A673 (cell line): ENCODE measurements around the gene DMRT2. TPM values are rescaled to one million over a fixed set of nuclear protein-coding genes. Genes with fewer than 3 reads are reported as not detected.

Experiments used
- BruUV-seq: library from RNA; stranded (reverse); fragments of 400-500 nt; replicated peaks from 2 replicates; lab custom pipeline; 2021; lab: Mats Ljungman, UMichigan
- CTCF ChIA-PET: fragments of 300-600 bp; sonication (Branson Sonifier 250); formaldehyde crosslinking; loops from one replicate; lab custom pipeline; 2022; ENCODE audit warnings: antibody characterized with exemption; lab: Charles Lee
- POLR2A ChIA-PET: fragments of 300-600 bp; sonication (Branson Sonifier 250); formaldehyde crosslinking; loops from one replicate; lab custom pipeline; 2022; ENCODE audit warnings: antibody characterized with exemption; ENCODE audit not compliant: low non-redundant PET; lab: Charles Lee
- DNase-seq: peaks from one replicate; pipeline ENCODE4 v3.0.0-alpha.2; 2015; ENCODE audit warnings: low spot score
- H3K27ac ChIP-seq: fragments of 200-600 bp; sonication (generic); 2 replicates; pipeline ENCODE4 v1.5.1; 2016; ENCODE audit warnings: mixed run types, low read depth, mild to moderate bottlenecking, mixed read lengths, antibody characterized with exemption, low read length; ENCODE audit not compliant: poor library complexity, severe bottlenecking
- H3K27me3 ChIP-seq: fragments of 200-600 bp; sonication (generic); replicated peaks from 2 replicates; pipeline ENCODE4 v1.6.1; 2017; ENCODE audit warnings: mixed run types, low read depth, mild to moderate bottlenecking, mixed read lengths, antibody characterized with exemption, low read length; ENCODE audit not compliant: insufficient read depth, poor library complexity
- H3K36me3 ChIP-seq: fragments of 200-600 bp; sonication (generic); 2 replicates; pipeline ENCODE4 v1.6.1; 2016; ENCODE audit warnings: mixed run types, mild to moderate bottlenecking, mixed read lengths, antibody characterized with exemption, low read length; ENCODE audit not compliant: insufficient read depth, poor library complexity, severe bottlenecking
- H3K4me1 ChIP-seq: fragments of 200-600 bp; sonication (generic); 2 replicates; pipeline ENCODE4 v1.6.1; 2017; ENCODE audit warnings: mixed run types, mild to moderate bottlenecking, mixed read lengths, antibody characterized with exemption, low read length; ENCODE audit not compliant: insufficient read depth, poor library complexity, severe bottlenecking
- H3K4me3 ChIP-seq: fragments of 200-600 bp; sonication (generic); 2 replicates; pipeline ENCODE4 v1.5.1; 2016; ENCODE audit warnings: low read depth, mixed run types, mild to moderate bottlenecking, mixed read lengths, low read length; ENCODE audit not compliant: poor library complexity, severe bottlenecking
- H3K9me3 ChIP-seq: fragments of 200-600 bp; sonication (generic); 2 replicates; pipeline ENCODE4 v1.6.1; 2016; ENCODE audit warnings: mixed run types, low read depth, mild to moderate bottlenecking, mixed read lengths, antibody characterized with exemption, low read length; ENCODE audit not compliant: poor library complexity, severe bottlenecking
- CTCF ChIP-seq: fragments of 300-800, 200-600 bp; sonication (generic); conservative IDR thresholded peaks from 2 replicates; pipeline ENCODE4 v1.5.1; 2017; ENCODE audit warnings: low read depth, mild to moderate bottlenecking, antibody characterized with exemption, low read length, moderate library complexity, mixed read lengths
- EZH2 ChIP-seq: fragments of 200-600 bp; sonication (generic); IDR thresholded peaks from 2 replicates; pipeline ENCODE4 v1.6.1; 2017; ENCODE audit warnings: borderline replicate concordance, low read depth, mild to moderate bottlenecking, mixed read lengths, antibody characterized with exemption, low read length; ENCODE audit not compliant: poor library complexity, severe bottlenecking
- intact Hi-C: fragments of 100-400 bp; cut with micrococcal nuclease; formaldehyde crosslinking; loops from one replicate; pipeline ENCODE4 v1.10.0; 2022; ENCODE audit not compliant: unreplicated experiment
- total RNA-seq: library from RNA; stranded (reverse); gene quantifications from 2 replicates; pipeline ENCODE4 v1.2.3, GENCODE V29; 2021

DMRT2 gene
- total RNA-seq, 1 experiment from 2014 or later: not detected

GRCh38 chr9:1042466-1042865, 7.7 kb upstream of the DMRT2 start:
- TF ChIP-seq EZH2 (peak; percentile 29), CTCF (peak; percentile 28; the same call in 1 of the 2 replicates)
- ChIA-PET POLR2A (no interaction called here), CTCF (no interaction called here)
- Histone ChIP-seq H3K27me3 (peaks cover 87% of the 10 kb centered on the region), H3K4me1 (no peaks in the 10 kb centered on the region), H3K36me3 (no peaks in the 10 kb centered on the region), H3K9me3 (no peaks in the 10 kb centered on the region), H3K4me3 (no peak overlapping the region), H3K27ac (no peak overlapping the region)
- intact Hi-C loops: no loop called here
- DNase-seq: no peak
- no TSS peak for BruUV-seq

DNA sequence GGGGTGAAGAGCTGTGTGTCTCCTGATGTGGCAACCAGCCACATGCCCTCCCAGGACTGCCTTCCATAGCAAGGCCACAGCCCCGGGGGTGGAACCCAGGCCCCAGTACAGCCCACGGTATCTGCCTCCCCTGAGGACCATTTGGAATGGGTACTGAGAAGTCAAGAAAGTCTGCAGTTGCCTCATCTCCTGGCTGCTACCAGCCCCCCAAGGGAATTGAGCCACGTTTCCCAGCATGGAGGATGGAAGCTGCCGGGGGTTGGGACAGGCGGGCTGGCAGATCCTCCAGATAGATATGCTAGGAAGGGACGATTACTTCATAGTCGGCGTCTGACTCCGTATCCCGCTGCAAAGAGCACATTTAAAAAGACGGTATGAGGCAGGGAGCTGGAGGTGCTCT, 5.5 kb upstream of the DMRT2 start:
- Histone ChIP-seq H3K9me3 (no peaks in the 10 kb centered on the region), H3K4me3 (no peak overlapping the region), H3K36me3 (no peaks in the 10 kb centered on the region), H3K27ac (no peak overlapping the region), H3K4me1 (no peaks in the 10 kb centered on the region), H3K27me3 (peaks cover 97% of the 10 kb centered on the region)
- POLR2A ChIA-PET: no interaction called here
- no peak for DNase-seq
- intact Hi-C loops: no loop called here
- TF ChIP-seq EZH2 (no peak), CTCF (no peak)
- no TSS peak for BruUV-seq
- CTCF ChIA-PET: no interaction called here

DNA sequence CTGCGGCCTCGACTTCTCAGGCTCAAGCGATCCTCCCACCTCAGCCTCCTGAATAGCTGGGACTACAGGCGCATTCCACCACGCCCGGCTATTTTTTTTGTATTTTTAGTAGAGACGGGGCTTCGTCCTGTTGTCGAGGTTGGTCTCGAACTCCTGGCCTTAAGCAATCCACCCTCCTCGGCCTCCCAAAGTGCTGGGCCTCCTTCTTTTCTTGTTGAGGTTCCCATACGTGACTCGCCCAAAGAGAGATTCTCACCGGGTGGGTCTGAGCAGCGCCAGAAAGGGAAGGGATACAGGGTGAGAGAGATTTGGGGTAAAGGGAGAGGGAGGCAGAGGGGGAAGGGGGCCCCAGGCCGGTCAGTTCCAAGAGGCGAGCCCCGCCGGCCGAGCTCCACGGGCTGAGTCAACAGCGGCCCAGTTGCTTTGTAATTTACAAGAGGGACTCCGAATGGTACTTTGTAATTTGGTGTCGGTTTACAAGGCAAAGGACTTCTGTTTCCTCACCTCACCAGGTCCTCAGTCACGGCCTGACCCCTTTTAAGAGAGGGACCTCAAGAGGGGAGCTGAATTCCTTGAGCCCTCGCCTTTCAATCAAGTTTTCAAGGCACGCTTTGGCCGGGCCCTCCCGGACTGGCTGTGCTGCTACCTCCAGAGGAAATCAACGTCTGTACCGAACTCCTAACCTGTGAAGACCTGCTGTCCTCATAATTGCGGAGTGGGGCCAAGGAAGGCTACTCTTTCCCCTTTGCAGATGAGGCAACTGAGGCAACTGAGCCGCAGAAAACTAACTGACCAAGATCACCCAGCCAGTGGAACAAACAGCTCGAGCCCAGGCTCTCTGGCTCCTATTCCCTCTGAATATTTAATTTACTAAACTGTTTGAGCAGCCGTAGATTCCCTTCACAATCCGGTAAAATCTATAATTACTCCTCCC, 3.3 kb upstream of the DMRT2 start:
- ChIA-PET POLR2A (no interaction called here), CTCF (no interaction called here)
- BruUV-seq: no TSS peak
- no peak for DNase-seq
- Histone ChIP-seq H3K4me1 (no peaks in the 10 kb centered on the region), H3K4me3 (peak overlapping the region; percentile 36), H3K36me3 (no peaks in the 10 kb centered on the region), H3K9me3 (no peaks in the 10 kb centered on the region), H3K27ac (no peak overlapping the region), H3K27me3 (peaks cover 97% of the 10 kb centered on the region)
- no peak for TF ChIP-seq EZH2
- no peak for TF ChIP-seq CTCF
- intact Hi-C loops: no loop called here
